Spleen (tissue), 7 donors: ENCODE measurements around the gene PITPNB.

Experiments used
- POLR2A ChIP-seq, 3 donors: fragments of 450-650 bp; IDR thresholded peaks; one replicate each; pipeline ENCODE4 v1.5.1; 2017; ENCODE audit warnings: antibody characterized with exemption in 3 of 3, mild to moderate bottlenecking in 1 of 3
- POLR2AphosphoS5 ChIP-seq, 3 donors: sonication (generic); formaldehyde crosslinking; IDR thresholded peaks; one replicate each; pipeline ENCODE4 v1.5.1; 2017; ENCODE audit warnings: antibody characterized with exemption in 3 of 3
- TF ChIP-seq, protein P1 (sequence below), 11 experiments: fragments of 200-600 bp in 7 of 11; fragments of 450-650 bp in 4 of 11; sonication (generic) in 4 of 11; IDR thresholded peaks in 8 of 11; conservative IDR thresholded peaks in 3 of 11; 1 replicate in 7 of 11; 2 replicates in 4 of 11; pipeline versions ENCODE4 v1.4.0 to v1.8.0; 2016 to 2021; ENCODE audit warnings: antibody characterized with exemption in 11 of 11, inconsistent platforms in 4 of 11, mild to moderate bottlenecking in 1 of 11
- donor health status: DM: no; HTN: no; CAD: no; lungs with moderate emphysema.
- donor health status: DM: no; HTN: no; CAD: no.
- donor health status: DM: no; HTN: no; CAD: no.

DNA sequence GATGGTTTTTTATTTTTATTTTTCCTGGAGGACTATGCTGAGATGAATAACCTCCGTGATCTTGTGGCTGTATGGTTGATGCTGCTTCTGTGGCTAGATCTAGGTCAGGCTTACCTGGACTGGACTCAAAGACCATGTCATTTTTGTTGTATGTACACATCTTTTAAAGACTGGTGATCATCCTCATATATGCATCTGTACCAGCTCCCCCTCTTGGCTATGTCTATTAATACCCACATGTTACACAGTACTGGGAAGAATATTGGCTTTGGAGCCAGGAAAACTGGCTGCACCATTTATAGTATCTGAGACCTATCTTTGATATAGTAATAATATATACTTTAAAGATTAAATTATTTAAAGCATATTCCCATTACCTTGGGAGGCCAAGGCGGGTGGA lies 18.4 kb upstream of the PITPNB start:
- TF ChIP-seq, protein P1, sequence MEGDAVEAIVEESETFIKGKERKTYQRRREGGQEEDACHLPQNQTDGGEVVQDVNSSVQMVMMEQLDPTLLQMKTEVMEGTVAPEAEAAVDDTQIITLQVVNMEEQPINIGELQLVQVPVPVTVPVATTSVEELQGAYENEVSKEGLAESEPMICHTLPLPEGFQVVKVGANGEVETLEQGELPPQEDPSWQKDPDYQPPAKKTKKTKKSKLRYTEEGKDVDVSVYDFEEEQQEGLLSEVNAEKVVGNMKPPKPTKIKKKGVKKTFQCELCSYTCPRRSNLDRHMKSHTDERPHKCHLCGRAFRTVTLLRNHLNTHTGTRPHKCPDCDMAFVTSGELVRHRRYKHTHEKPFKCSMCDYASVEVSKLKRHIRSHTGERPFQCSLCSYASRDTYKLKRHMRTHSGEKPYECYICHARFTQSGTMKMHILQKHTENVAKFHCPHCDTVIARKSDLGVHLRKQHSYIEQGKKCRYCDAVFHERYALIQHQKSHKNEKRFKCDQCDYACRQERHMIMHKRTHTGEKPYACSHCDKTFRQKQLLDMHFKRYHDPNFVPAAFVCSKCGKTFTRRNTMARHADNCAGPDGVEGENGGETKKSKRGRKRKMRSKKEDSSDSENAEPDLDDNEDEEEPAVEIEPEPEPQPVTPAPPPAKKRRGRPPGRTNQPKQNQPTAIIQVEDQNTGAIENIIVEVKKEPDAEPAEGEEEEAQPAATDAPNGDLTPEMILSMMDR (IDR thresholded peaks at IDR 0.05 in 8 of 11, conservative IDR thresholded peaks at IDR 0.05 in 3 of 11): no peak
- TF ChIP-seq POLR2A (IDR thresholded peaks at IDR 0.05) (no peak), POLR2AphosphoS5 (IDR thresholded peaks at IDR 0.05) (no peak)
